HCT116 (cell line): Measurements from ENCODE around the gene SSU72. TPM values are rescaled to one million over a fixed set of nuclear protein-coding genes. Genes with fewer than 3 reads are reported as not detected.

Experiments used
- ATAC-seq: fragments of 200-7000 bp; cut with Tn5 transposase; 2 replicates; pipeline ENCODE4 v1.9.1; 2020; ENCODE audit warnings: mild to moderate bottlenecking, moderate library complexity
- BruUV-seq: library from RNA; stranded (reverse); fragments of 400-500 nt; replicated peaks from 2 replicates; lab custom pipeline; 2021; lab: Mats Ljungman, UMichigan
- CTCF ChIA-PET: fragments of 300-600 bp; sonication (Branson Sonifier 250); formaldehyde crosslinking; loops from one replicate; lab custom pipeline; 2021; ENCODE audit warnings: antibody characterized with exemption; lab: Charles Lee
- POLR2A ChIA-PET: fragments of 300-600, 350-600 bp; sonication (Branson Sonifier 250); formaldehyde crosslinking; loops from one replicate; lab custom pipeline; 2021; ENCODE audit warnings: antibody characterized with exemption; lab: Charles Lee
- RAD21 ChIA-PET, 2 experiments: fragments of 300-600 bp; sonication (Branson Sonifier 250); formaldehyde crosslinking; loops; one replicate each; lab custom pipeline; 2023; ENCODE audit warnings: low total read pairs in 2 of 2; ENCODE audit not compliant: uncharacterized antibody in 2 of 2, unreplicated experiment in 2 of 2, low non-redundant PET in 1 of 2; lab: Charles Lee
- DNase-seq: peaks from one replicate; pipeline ENCODE4 v3.0.0-alpha.2; 2010; ENCODE audit warnings: low read depth, low spot score
- H2AFZ ChIP-seq: fragments of 200-600 bp; shearing (Covaris generic), sonication (generic); 2 replicates; pipeline ENCODE4 v1.6.1; 2017; ENCODE audit warnings: low read depth, mixed run types, mixed read lengths, antibody characterized with exemption, low read length; ENCODE audit not compliant: poor library complexity, severe bottlenecking
- H3K27ac ChIP-seq: 2 replicates; pipeline ENCODE4 v1.5.1; 2012; ENCODE audit warnings: low read depth, low read length
- H3K27me3 ChIP-seq: fragments of 200-600 bp; sonication (generic); 2 replicates; pipeline ENCODE4 v1.6.1; 2016; ENCODE audit warnings: mixed run types, low read length, mixed read lengths; ENCODE audit not compliant: insufficient read depth
- H3K36me3 ChIP-seq, 2 experiments: fragments of 200-500 bp in 1 of 2; fragments of 200-600 bp in 1 of 2; sonication (Bioruptor generic) in 1 of 2; sonication (generic) in 1 of 2; 2 replicates each; pipeline versions ENCODE4 v1.5.1 to v1.6.1; 2014 to 2016; ENCODE audit warnings: low read length in 2 of 2, inconsistent platforms in 1 of 2, mixed read lengths in 1 of 2, mixed run types in 1 of 2; ENCODE audit not compliant: insufficient read depth in 2 of 2, control insufficient read depth in 1 of 2
- H3K4me1 ChIP-seq, 2 experiments: fragments of 200-600 bp in 1 of 2; sonication (generic) in 1 of 2; 2 replicates each; pipeline versions ENCODE4 v1.5.1 to v1.6.1; 2012 to 2017; ENCODE audit warnings: low read length in 2 of 2, inconsistent platforms in 1 of 2, mild to moderate bottlenecking in 1 of 2, mixed read lengths in 1 of 2, mixed run types in 1 of 2, moderate library complexity in 1 of 2; ENCODE audit not compliant: insufficient read depth in 2 of 2, control insufficient read depth in 1 of 2
- H3K4me2 ChIP-seq: fragments of 200-600 bp; sonication (generic); 2 replicates; pipeline ENCODE4 v1.6.1; 2017; ENCODE audit warnings: mixed run types, low read length, mixed read lengths
- H3K4me3 ChIP-seq, 2 experiments: fragments of 200-600 bp in 1 of 2; sonication (generic) in 1 of 2; replicated peaks in 1 of 2; 2 replicates each; pipeline ENCODE4 v1.5.1; 2011 to 2016; ENCODE audit warnings: low read length in 2 of 2, control low read depth in 1 of 2, low read depth in 1 of 2, mild to moderate bottlenecking in 1 of 2, mixed read lengths in 1 of 2, mixed run types in 1 of 2
- H3K79me2 ChIP-seq: fragments of 200-600 bp; sonication (generic); 2 replicates; pipeline ENCODE4 v1.6.1; 2017; ENCODE audit warnings: mild to moderate bottlenecking, mixed run types, low read length, moderate library complexity, mixed read lengths; ENCODE audit not compliant: insufficient read depth
- H3K9ac ChIP-seq: fragments of 200-600 bp; sonication (generic); 2 replicates; pipeline ENCODE4 v1.6.1; 2016; ENCODE audit warnings: low read length, mixed read lengths
- H3K9me2 ChIP-seq: fragments of 200-600 bp; sonication (generic), shearing (Covaris generic); 2 replicates; pipeline ENCODE4 v1.6.1; 2017; ENCODE audit warnings: mixed run types, mild to moderate bottlenecking, moderate library complexity; ENCODE audit not compliant: insufficient read depth
- H3K9me3 ChIP-seq, 2 experiments: fragments of 200-500 bp in 1 of 2; fragments of 200-600 bp in 1 of 2; sonication (Bioruptor generic) in 1 of 2; sonication (generic) in 1 of 2; 2 replicates each; pipeline ENCODE4 v1.6.1; 2014 to 2017; ENCODE audit warnings: low read length in 2 of 2, mixed read lengths in 2 of 2, inconsistent platforms in 1 of 2, low read depth in 1 of 2, mild to moderate bottlenecking in 1 of 2, mixed run types in 1 of 2, moderate library complexity in 1 of 2; ENCODE audit not compliant: control insufficient read depth in 1 of 2, insufficient read depth in 1 of 2
- H4K20me1 ChIP-seq: fragments of 200-600 bp; sonication (generic), shearing (Covaris generic); 2 replicates; pipeline ENCODE4 v1.6.1; 2017; ENCODE audit warnings: mixed run types, mild to moderate bottlenecking, moderate library complexity; ENCODE audit not compliant: insufficient read depth
- ATF3 ChIP-seq: IDR thresholded peaks from 2 replicates; pipeline ENCODE4 v1.6.1; 2012
- CBX3 ChIP-seq: IDR thresholded peaks from 2 replicates; pipeline ENCODE4 v1.6.1; 2012; ENCODE audit warnings: low read depth
- CTCF ChIP-seq, 3 experiments: fragments of 200-600 bp in 1 of 3; sonication (generic) in 1 of 3; IDR thresholded peaks in 2 of 3; conservative IDR thresholded peaks in 1 of 3; 2 replicates each; pipeline ENCODE4 v1.5.1; 2012 to 2017; ENCODE audit warnings: low read depth in 2 of 3, low read length in 2 of 3, antibody characterized with exemption in 1 of 3, borderline replicate concordance in 1 of 3, control low read depth in 1 of 3, mild to moderate bottlenecking in 1 of 3, mixed read lengths in 1 of 3, mixed run types in 1 of 3, moderate library complexity in 1 of 3; ENCODE audit not compliant: insufficient read depth in 1 of 3
- EGR1 ChIP-seq: IDR thresholded peaks from 2 replicates; pipeline ENCODE4 v1.6.1; 2012; ENCODE audit warnings: low read depth
- ELF1 ChIP-seq: IDR thresholded peaks from 2 replicates; pipeline ENCODE4 v1.6.1; 2012; ENCODE audit warnings: low read depth, borderline replicate concordance
- EZH2 ChIP-seq: fragments of 200-600 bp; sonication (generic); IDR thresholded peaks from 2 replicates; pipeline ENCODE4 v1.6.1; 2017; ENCODE audit warnings: antibody characterized with exemption, mixed run types
- EZH2phosphoT487 ChIP-seq: fragments of 200-600 bp; IDR thresholded peaks from 2 replicates; pipeline ENCODE4 v1.6.1; 2018; ENCODE audit warnings: antibody characterized with exemption, borderline replicate concordance
- FOSL1 ChIP-seq: IDR thresholded peaks from 2 replicates; pipeline ENCODE4 v1.6.1; 2012; ENCODE audit warnings: low read depth
- JUND ChIP-seq: IDR thresholded peaks from 2 replicates; pipeline ENCODE4 v1.6.1; 2012
- POLR2A ChIP-seq: IDR thresholded peaks from 2 replicates; pipeline ENCODE4 v1.7.0; 2011; ENCODE audit warnings: borderline replicate concordance; ENCODE audit not compliant: insufficient read depth, insufficient read length; ENCODE audit errors: extremely low read depth
- POLR2AphosphoS5 ChIP-seq: IDR thresholded peaks from 2 replicates; pipeline ENCODE4 v1.6.1; 2011; ENCODE audit warnings: mild to moderate bottlenecking, low read depth, low read length, moderate library complexity
- SP1 ChIP-seq: IDR thresholded peaks from 2 replicates; pipeline ENCODE4 v1.6.1; 2012; ENCODE audit warnings: low read depth
- TCF7L2 ChIP-seq: IDR thresholded peaks from 2 replicates; pipeline ENCODE4 v1.7.0; 2011; ENCODE audit warnings: borderline replicate concordance, inconsistent platforms; ENCODE audit not compliant: insufficient read depth, insufficient read length; ENCODE audit errors: extremely low read depth
- YY1 ChIP-seq: IDR thresholded peaks from 2 replicates; pipeline ENCODE4 v1.6.1; 2011; ENCODE audit warnings: low read length, low read depth, moderate library complexity, mild to moderate bottlenecking; ENCODE audit not compliant: insufficient replicate concordance; ENCODE audit errors: extremely low read depth
- ZNF274 ChIP-seq: fragments of 200-500 bp; sonication (Bioruptor generic); IDR thresholded peaks from 2 replicates; pipeline ENCODE4 v1.6.1; 2014; ENCODE audit warnings: mild to moderate bottlenecking, low read depth, low read length, inconsistent platforms
- intact Hi-C: fragments of 100-400 bp; cut with micrococcal nuclease; formaldehyde crosslinking; loops from 2 replicates; pipeline ENCODE4 v1.10.0; 2022
- total RNA-seq: library from RNA; stranded (reverse); gene quantifications from one replicate; pipeline ENCODE4 v1.2.1, GENCODE V29; 2021; ENCODE audit not compliant: unreplicated experiment

SSU72 gene
- total RNA-seq, 1 experiment from 2014 or later, result 134 TPM

GRCh38 chr1:1536938-1537546 is 37.6 kb downstream of the SSU72 start:
- H3K9me3 ChIP-seq, result no peaks in the 10 kb centered on the region
- intact Hi-C loops, result no loop called here
- no peak overlapping the region for H3K9ac ChIP-seq
- H3K27me3 ChIP-seq, result no peaks in the 10 kb centered on the region
- no TSS peak for BruUV-seq
- H4K20me1 ChIP-seq, result no peaks in the 10 kb centered on the region
- TF ChIP-seq EGR1 (no peak), POLR2A (no peak), ZNF274 (no peak), ELF1 (no peak), JUND (no peak), POLR2AphosphoS5 (no peak), ATF3 (no peak), SP1 (no peak), TCF7L2 (no peak), CTCF (IDR thresholded peaks at IDR 0.05 in 2 of 3, conservative IDR thresholded peaks at IDR 0.05 in 1 of 3; ENCODE audit: borderline replicate concordance in 1 of 3, insufficient read depth in 1 of 3, low read depth in 2 of 3, low read length in 2 of 3) (no peak), EZH2 (no peak), CBX3 (no peak), EZH2phosphoT487 (no peak), YY1 (no peak), FOSL1 (no peak)
- no peaks in the 10 kb centered on the region for H3K4me1 ChIP-seq
- ATAC-seq, result no peak
- H3K27ac ChIP-seq, result no peak overlapping the region
- RAD21 ChIA-PET, result no interaction called here
- H3K4me2 ChIP-seq, result no peak overlapping the region
- H3K36me3 ChIP-seq, result no peaks in the 10 kb centered on the region
- no peak overlapping the region for H3K4me3 ChIP-seq
- POLR2A ChIA-PET, result no interaction called here
- DNase-seq, result no peak
- H2AFZ ChIP-seq, result no peak overlapping the region
- no peaks in the 10 kb centered on the region for H3K9me2 ChIP-seq
- H3K79me2 ChIP-seq, result no peaks in the 10 kb centered on the region
- CTCF ChIA-PET, result no interaction called here
